ENCODE data around the gene ARHGAP10.
A peak's percentile ranks its signal among the peaks of the same experiment; 100 is the strongest.

DNA sequence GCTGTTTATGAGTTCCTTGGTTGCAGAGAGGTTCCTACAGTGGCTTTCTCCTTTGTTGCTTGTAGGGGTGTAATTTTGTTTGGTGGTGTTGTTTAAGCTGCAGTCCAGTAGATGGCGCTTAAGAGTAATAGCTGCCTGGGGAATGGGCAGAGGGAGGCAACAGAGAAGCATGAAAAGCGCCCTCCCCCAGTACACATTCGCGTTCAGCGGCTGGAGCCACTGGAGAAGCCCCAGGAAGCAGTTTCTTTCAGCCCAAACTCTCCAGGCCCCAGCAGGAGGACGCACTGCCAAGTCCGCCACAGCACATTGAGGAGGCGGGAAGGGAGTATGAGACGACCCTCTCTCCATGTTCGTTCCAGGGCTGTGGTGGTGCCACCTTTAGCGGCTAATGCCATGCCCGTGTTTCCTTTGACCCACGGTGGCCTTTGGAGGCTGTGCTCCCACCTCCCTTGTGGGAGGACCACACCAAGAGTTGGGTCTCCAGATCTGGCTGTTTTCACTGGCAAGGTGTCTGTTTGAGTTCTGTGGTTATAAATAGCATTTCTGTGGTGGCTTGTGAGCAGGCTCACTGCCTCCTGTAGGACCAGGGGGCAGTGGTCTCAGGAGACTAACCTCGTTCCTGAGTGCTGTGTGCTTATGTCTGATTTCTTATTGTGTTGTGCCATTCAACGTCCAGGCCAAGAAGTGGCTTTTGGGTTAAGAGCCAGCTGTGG is 252.3 kb downstream of the ARHGAP10 start:
- TF ChIP-seq CTCF (IDR thresholded peaks at IDR 0.05) (peak in 3 of 4 experiments; percentile 14 to 61 (median 39)), POLR2A (IDR thresholded peaks at IDR 0.05) (no peak)

All from gastroesophageal sphincter (tissue), 3 donors.